Natural killer cell (primary cell): ENCODE data around the gene TMEM131. TPM values are rescaled to one million over a fixed set of nuclear protein-coding genes. Genes with fewer than 3 reads are reported as not detected.

Experiments used
- ATAC-seq, 3 donors: fragments of 150-1000 bp in 2 of 3; fragments of 200-7000 bp in 1 of 3; cut with Tn5 transposase; 1 replicate in 1 of 3; 2 replicates in 2 of 3; pipeline ENCODE4 v1.10.0; 2021; ENCODE audit warnings: mild to moderate bottlenecking in 2 of 3, moderate library complexity in 2 of 3
- DNase-seq, 2 donors: peaks; one replicate each; pipeline versions ENCODE4 v3.0.0 to v3.0.0-alpha.2; 2013 to 2021; ENCODE audit warnings: mixed read lengths in 1 of 2
- H3K27ac ChIP-seq: one replicate; pipeline ENCODE4 v1.5.1; 2013; ENCODE audit warnings: mild to moderate bottlenecking, low read length
- H3K27me3 ChIP-seq: one replicate; pipeline ENCODE4 v1.6.1; 2013; ENCODE audit warnings: low read length; ENCODE audit not compliant: control insufficient read depth, insufficient read depth
- H3K36me3 ChIP-seq: one replicate; pipeline ENCODE4 v1.6.1; 2013; ENCODE audit warnings: low read length; ENCODE audit not compliant: control insufficient read depth, insufficient read depth
- H3K4me1 ChIP-seq: one replicate; pipeline ENCODE4 v1.6.1; 2013; ENCODE audit warnings: low read length; ENCODE audit not compliant: control insufficient read depth, insufficient read depth
- H3K4me3 ChIP-seq: one replicate; pipeline ENCODE4 v1.5.1; 2013; ENCODE audit warnings: low read length
- H3K9me3 ChIP-seq: one replicate; pipeline ENCODE4 v1.6.1; 2013; ENCODE audit warnings: low read length; ENCODE audit not compliant: control insufficient read depth, insufficient read depth
- H3K27ac Mint-ChIP-seq, 2 donors: one replicate each; pipeline ENCODE4 v1.8.0; 2022; ENCODE audit warnings: mild to moderate bottlenecking in 2 of 2, mixed read lengths in 2 of 2, moderate library complexity in 1 of 2
- H3K27me3 Mint-ChIP-seq, 2 donors: one replicate each; pipeline ENCODE4 v1.8.0; 2022; ENCODE audit warnings: low read depth in 2 of 2, mixed read lengths in 2 of 2
- H3K36me3 Mint-ChIP-seq: one replicate; pipeline ENCODE4 v1.8.0; 2022; ENCODE audit warnings: mixed read lengths
- H3K4me1 Mint-ChIP-seq, 2 donors: one replicate each; pipeline ENCODE4 v1.8.0; 2022; ENCODE audit warnings: mixed read lengths in 2 of 2
- H3K4me3 Mint-ChIP-seq: one replicate; pipeline ENCODE4 v1.8.0; 2022; ENCODE audit warnings: mild to moderate bottlenecking, moderate library complexity, mixed read lengths
- H3K9me3 Mint-ChIP-seq, 2 donors: one replicate each; pipeline ENCODE4 v1.8.0; 2022; ENCODE audit warnings: mixed read lengths in 2 of 2
- CTCF ChIP-seq: fragments of 200-600 bp; IDR thresholded peaks from one replicate; pipeline ENCODE4 v1.8.0; 2022; ENCODE audit warnings: antibody characterized with exemption
- WGBS: methylation state at CpG from one replicate; pipeline ENCODE4 v1.1.7; 2013; ENCODE audit warnings: missing lambda C conversion rate; ENCODE audit not compliant: insufficient coverage; 5-methylcytosine and 5-hydroxymethylcytosine counted together
- intact Hi-C: fragments of 100-400 bp; cut with micrococcal nuclease; formaldehyde crosslinking; loops from one replicate; pipeline ENCODE4 v1.14.2; 2022
- total RNA-seq, 4 donors: library from RNA; stranded (reverse); fragments of 120-200 nt in 1 of 4; gene quantifications; one replicate each; pipeline versions ENCODE4 v1.2.3 to v1.2.4, GENCODE V29; 2013 to 2022

Gene TMEM131
- total RNA-seq, 3 donors from 2014 or later (not counting 1 experiment from before 2014, with no cell fraction given): 44.8 to 72.1 (median 67.1) TPM

DNA sequence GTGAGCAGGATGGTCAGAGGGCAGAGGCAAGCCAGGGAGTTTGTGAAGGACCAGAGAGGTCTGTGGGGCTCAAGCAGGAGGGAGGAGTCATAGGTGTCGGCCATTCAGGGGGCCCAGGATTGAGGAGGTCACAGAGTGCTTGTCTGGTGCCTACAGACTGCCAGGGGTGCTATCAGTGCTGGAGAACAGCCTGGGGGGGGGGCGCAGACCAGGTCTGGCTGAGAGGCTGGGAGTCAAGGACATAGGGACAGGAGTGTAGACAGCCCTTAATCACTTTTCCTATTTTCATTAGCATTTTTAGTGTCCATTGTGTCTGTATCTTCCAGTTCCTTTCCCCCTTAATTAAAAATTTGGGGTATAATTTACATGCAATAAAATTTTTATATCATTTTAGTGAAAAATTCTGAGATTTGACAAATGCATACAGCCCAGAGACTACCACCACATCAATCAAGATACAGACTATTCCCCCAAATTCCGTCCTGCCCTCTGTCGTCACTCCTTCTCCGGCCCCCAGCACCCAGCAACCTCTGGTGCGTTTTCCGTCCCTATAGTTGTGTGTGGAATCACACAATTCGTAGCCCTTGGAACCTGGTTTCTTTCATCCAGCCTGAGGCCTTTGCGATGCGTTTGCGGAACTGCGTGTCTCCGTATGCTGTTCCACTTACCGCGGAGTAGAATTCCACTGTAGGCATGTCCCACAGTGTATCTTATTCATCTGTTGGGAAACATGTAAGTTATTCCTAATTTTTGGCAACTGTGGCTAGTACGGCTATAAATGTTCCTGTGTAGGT, 276.2 kb downstream of the TMEM131 start:
- Histone ChIP-seq H3K9me3 (no peaks in the 10 kb centered on the region), H3K27me3 (no peaks in the 10 kb centered on the region), H3K4me1 (peaks cover 96% of the 10 kb centered on the region), H3K27ac (peak overlapping the region; percentile 71), H3K36me3 (peaks cover 36% of the 10 kb centered on the region), H3K4me3 (peak overlapping the region; percentile 69)
- Mint-ChIP-seq H3K27ac (peak overlapping the region; percentile 97), H3K36me3 (peaks cover 15% of the 10 kb centered on the region), H3K4me3 (peak overlapping the region; percentile 94), H3K27me3 (no peaks in the 10 kb centered on the region), H3K4me1 (peaks cover 81 to 90% of the 10 kb centered on the region in 2 donors), H3K9me3 (no peaks in the 10 kb centered on the region)
- 86% methylated on average over 16 of the region's 16 CpGs for WGBS
- DNase-seq: no peak
- ATAC-seq: no peak
- intact Hi-C loops: loop anchor here (10.0 kb wide), 1 partner anchor 745 kb away; no protein-coding TSS in a partner anchor
- no peak for TF ChIP-seq CTCF

GRCh38 chr2:97718942-97719341, 276.8 kb downstream of the TMEM131 start:
- TF ChIP-seq CTCF: no peak
- H3K27me3 Mint-ChIP-seq: no peaks in the 10 kb centered on the region
- Histone ChIP-seq H3K27ac (peak overlapping the region; percentile 71), H3K9me3 (no peaks in the 10 kb centered on the region), H3K27me3 (no peaks in the 10 kb centered on the region), H3K4me1 (peaks cover 90% of the 10 kb centered on the region), H3K36me3 (peaks cover 30% of the 10 kb centered on the region), H3K4me3 (peak overlapping the region; percentile 69)
- H3K4me3 Mint-ChIP-seq: peak overlapping the region; percentile 94
- peak overlapping the region; percentile 97 for H3K27ac Mint-ChIP-seq
- no peaks in the 10 kb centered on the region for H3K9me3 Mint-ChIP-seq
- DNase-seq (peak in 1 of 2 donors; percentile 41), ATAC-seq (peak; percentile 11 to 31 (median 15))
- WGBS: 6% methylated on average over 3 of the region's 3 CpGs
- intact Hi-C loops: loop anchor here (1.0 to 10.0 kb wide), 2 partner anchors 26 to 746 kb away; no protein-coding TSS in a partner anchor
- peaks cover 87 to 90% of the 10 kb centered on the region in 2 donors for H3K4me1 Mint-ChIP-seq
- H3K36me3 Mint-ChIP-seq: peaks cover 15% of the 10 kb centered on the region

GRCh38 chr2:97718051-97718882, 277.5 kb downstream of the TMEM131 start:
- intact Hi-C loops: loop anchor here (1.0 to 10.0 kb wide), 2 partner anchors 27 to 747 kb away; no protein-coding TSS in a partner anchor
- DNase-seq: peak; percentile 72 to 88
- Histone ChIP-seq H3K9me3 (no peaks in the 10 kb centered on the region), H3K36me3 (peaks cover 24% of the 10 kb centered on the region), H3K4me1 (peaks cover 87% of the 10 kb centered on the region), H3K4me3 (peak overlapping the region; percentile 69), H3K27me3 (no peaks in the 10 kb centered on the region), H3K27ac (peak overlapping the region; percentile 71)
- H3K27ac Mint-ChIP-seq: peak overlapping the region; percentile 97
- H3K27me3 Mint-ChIP-seq: no peaks in the 10 kb centered on the region
- WGBS: 25% methylated on average over 21 of the region's 21 CpGs
- peak; percentile 65 to 76 (median 76) for ATAC-seq
- H3K4me1 Mint-ChIP-seq: peaks cover 89 to 91% of the 10 kb centered on the region in 2 donors
- H3K36me3 Mint-ChIP-seq: peaks cover 15% of the 10 kb centered on the region
- peak overlapping the region; percentile 94 for H3K4me3 Mint-ChIP-seq
- no peak for TF ChIP-seq CTCF
- H3K9me3 Mint-ChIP-seq: no peaks in the 10 kb centered on the region
